ENCODE measurements around the gene ZNF521.
"Not testable (repeated sequence)": the region's sequence is repeated elsewhere in the genome, so short reads cannot be mapped to it uniquely, and the experiment has no call there.

Gene ZNF521

GRCh38 chr18:25279556-25279955 is 72.4 kb downstream of the ZNF521 start:
- Histone ChIP-seq H3K4me3 (ENCODE audit: low read length) (no peak overlapping the region), H3K27me3 (ENCODE audit: control insufficient read depth, insufficient read depth, low read length) (no peaks in the 10 kb centered on the region), H3K36me3 (ENCODE audit: control insufficient read depth, insufficient read depth, low read length) (no peaks in the 10 kb centered on the region), H3K4me1 (ENCODE audit: control insufficient read depth, insufficient read depth, low read length) (peaks cover 6% of the 10 kb centered on the region), H3K27ac (ENCODE audit: low read length) (no peak overlapping the region), H3K9me3 (ENCODE audit: control insufficient read depth, insufficient read depth, low read length) (no peaks in the 10 kb centered on the region)
- no CpG with 5 or more reads among the region's 3 CpGs for WGBS (ENCODE audit: insufficient coverage, insufficient read length)
- DNase-seq (ENCODE audit: low read depth, low spot score) = no peak

DNA sequence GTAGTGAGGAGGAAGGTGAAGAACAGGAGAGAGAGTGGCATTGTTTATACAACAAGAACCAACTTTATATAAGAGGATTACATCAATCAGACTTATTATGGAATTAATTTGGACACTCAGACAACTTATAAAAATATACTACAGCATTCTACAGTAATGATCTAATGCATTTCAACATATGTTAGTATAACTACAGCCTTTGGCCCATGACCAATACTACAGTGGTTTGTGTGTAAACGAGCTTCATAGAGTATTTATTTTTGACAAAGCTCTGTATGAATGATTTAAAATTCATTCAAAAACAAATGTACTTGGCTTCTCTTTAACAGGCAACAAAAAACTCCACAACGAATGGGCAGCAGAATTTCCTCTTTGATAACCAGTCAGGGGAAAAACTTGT is 72.8 kb downstream of the ZNF521 start:
- H3K9me3 ChIP-seq (ENCODE audit: control insufficient read depth, insufficient read depth, low read length) = no peaks in the 10 kb centered on the region
- peaks cover 5% of the 10 kb centered on the region for H3K4me1 ChIP-seq (ENCODE audit: control insufficient read depth, insufficient read depth, low read length)
- no peak overlapping the region for H3K27ac ChIP-seq (ENCODE audit: low read length)
- no CpG with 5 or more reads among the region's 2 CpGs for WGBS (ENCODE audit: insufficient coverage, insufficient read length)
- H3K4me3 ChIP-seq (ENCODE audit: low read length) = no peak overlapping the region
- DNase-seq (ENCODE audit: low read depth, low spot score) = no peak
- no peaks in the 10 kb centered on the region for H3K27me3 ChIP-seq (ENCODE audit: control insufficient read depth, insufficient read depth, low read length)
- no peaks in the 10 kb centered on the region for H3K36me3 ChIP-seq (ENCODE audit: control insufficient read depth, insufficient read depth, low read length)

- H3K27me3 ChIP-seq (ENCODE audit: control insufficient read depth, insufficient read depth, low read length) = no peaks in the 10 kb centered on the region
- H3K9me3 ChIP-seq (ENCODE audit: control insufficient read depth, insufficient read depth, low read length) = no peaks in the 10 kb centered on the region
- no peak for DNase-seq (ENCODE audit: low read depth, low spot score)
- H3K36me3 ChIP-seq (ENCODE audit: control insufficient read depth, insufficient read depth, low read length) = no peaks in the 10 kb centered on the region
- H3K4me1 ChIP-seq (ENCODE audit: control insufficient read depth, insufficient read depth, low read length) = peaks cover 3% of the 10 kb centered on the region
- no peak overlapping the region for H3K4me3 ChIP-seq (ENCODE audit: low read length)
- no CpG with 5 or more reads among the region's 4 CpGs for WGBS (ENCODE audit: insufficient coverage, insufficient read length)
- H3K27ac ChIP-seq (ENCODE audit: low read length) = no peak overlapping the region
These were observed 73.6 kb downstream of the ZNF521 start for GRCh38 chr18:25278394-25278793.

- Histone ChIP-seq H3K27ac (ENCODE audit: low read length) (no peak overlapping the region), H3K27me3 (ENCODE audit: control insufficient read depth, insufficient read depth, low read length) (no peaks in the 10 kb centered on the region), H3K4me1 (ENCODE audit: control insufficient read depth, insufficient read depth, low read length) (no peaks in the 10 kb centered on the region), H3K4me3 (ENCODE audit: low read length) (no peak overlapping the region), H3K9me3 (ENCODE audit: control insufficient read depth, insufficient read depth, low read length) (no peaks in the 10 kb centered on the region), H3K36me3 (ENCODE audit: control insufficient read depth, insufficient read depth, low read length) (no peaks in the 10 kb centered on the region)
- DNase-seq (ENCODE audit: low read depth, low spot score) = no peak
- no CpG with 5 or more reads among the region's 11 CpGs for WGBS (ENCODE audit: insufficient coverage, insufficient read length)
These were observed 76.5 kb downstream of the ZNF521 start for GRCh38 chr18:25275412-25276001.

DNA sequence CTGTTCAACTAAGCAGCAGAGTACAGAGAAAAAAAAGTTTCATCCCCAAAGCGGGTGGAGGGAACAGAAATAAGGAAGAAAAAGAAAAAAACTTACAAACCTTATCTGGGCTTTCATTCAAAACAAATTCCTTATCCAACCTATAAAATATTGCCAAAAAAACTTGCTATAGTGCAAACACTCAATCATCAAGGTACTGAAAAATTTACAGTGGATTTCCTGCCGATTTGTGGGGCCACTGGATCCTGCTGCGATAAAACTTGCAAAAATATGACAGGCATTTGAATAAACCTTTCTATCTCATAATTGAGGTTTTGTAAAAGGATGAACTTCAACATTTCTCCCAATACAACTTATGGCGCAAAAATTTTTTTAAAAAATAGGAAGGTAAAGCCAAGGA is 77.0 kb downstream of the ZNF521 start:
- no peaks in the 10 kb centered on the region for H3K4me1 ChIP-seq (ENCODE audit: control insufficient read depth, insufficient read depth, low read length)
- no peaks in the 10 kb centered on the region for H3K9me3 ChIP-seq (ENCODE audit: control insufficient read depth, insufficient read depth, low read length)
- H3K36me3 ChIP-seq (ENCODE audit: control insufficient read depth, insufficient read depth, low read length) = no peaks in the 10 kb centered on the region
- no CpG with 5 or more reads among the region's 4 CpGs for WGBS (ENCODE audit: insufficient coverage, insufficient read length)
- H3K27ac ChIP-seq (ENCODE audit: low read length) = no peak overlapping the region
- no peak for DNase-seq (ENCODE audit: low read depth, low spot score)
- no peaks in the 10 kb centered on the region for H3K27me3 ChIP-seq (ENCODE audit: control insufficient read depth, insufficient read depth, low read length)
- H3K4me3 ChIP-seq (ENCODE audit: low read length) = no peak overlapping the region

GRCh38 chr18:25266931-25267527 is 84.9 kb downstream of the ZNF521 start:
- H3K9me3 ChIP-seq (ENCODE audit: control insufficient read depth, insufficient read depth, low read length); DNase-seq (ENCODE audit: low read depth, low spot score); H3K4me3 ChIP-seq (ENCODE audit: low read length); H3K27me3 ChIP-seq (ENCODE audit: control insufficient read depth, insufficient read depth, low read length); H3K4me1 ChIP-seq (ENCODE audit: control insufficient read depth, insufficient read depth, low read length); H3K27ac ChIP-seq (ENCODE audit: low read length); H3K36me3 ChIP-seq (ENCODE audit: control insufficient read depth, insufficient read depth, low read length): not testable (repeated sequence)
- WGBS (ENCODE audit: insufficient coverage, insufficient read length) = no CpG with 5 or more reads among the region's 12 CpGs

- DNase-seq (ENCODE audit: low read depth, low spot score) = no peak
- WGBS (ENCODE audit: insufficient coverage, insufficient read length) = no CpG with 5 or more reads among the region's 2 CpGs
- H3K36me3 ChIP-seq (ENCODE audit: control insufficient read depth, insufficient read depth, low read length) = no peaks in the 10 kb centered on the region
- peaks cover 4% of the 10 kb centered on the region; the same call in 1 of the 2 replicates for H3K4me1 ChIP-seq (ENCODE audit: control insufficient read depth, insufficient read depth, low read length)
- no peaks in the 10 kb centered on the region for H3K9me3 ChIP-seq (ENCODE audit: control insufficient read depth, insufficient read depth, low read length)
- no peak overlapping the region for H3K27ac ChIP-seq (ENCODE audit: low read length)
- H3K27me3 ChIP-seq (ENCODE audit: control insufficient read depth, insufficient read depth, low read length) = no peaks in the 10 kb centered on the region
- H3K4me3 ChIP-seq (ENCODE audit: low read length) = no peak overlapping the region
These were observed 89.0 kb downstream of the ZNF521 start for GRCh38 chr18:25262920-25263319.

- WGBS (ENCODE audit: insufficient coverage, insufficient read length) = no CpG with 5 or more reads among the region's 5 CpGs
- no peaks in the 10 kb centered on the region for H3K36me3 ChIP-seq (ENCODE audit: control insufficient read depth, insufficient read depth, low read length)
These were observed 90.2 kb downstream of the ZNF521 start for GRCh38 chr18:25261768-25262167.

DNA sequence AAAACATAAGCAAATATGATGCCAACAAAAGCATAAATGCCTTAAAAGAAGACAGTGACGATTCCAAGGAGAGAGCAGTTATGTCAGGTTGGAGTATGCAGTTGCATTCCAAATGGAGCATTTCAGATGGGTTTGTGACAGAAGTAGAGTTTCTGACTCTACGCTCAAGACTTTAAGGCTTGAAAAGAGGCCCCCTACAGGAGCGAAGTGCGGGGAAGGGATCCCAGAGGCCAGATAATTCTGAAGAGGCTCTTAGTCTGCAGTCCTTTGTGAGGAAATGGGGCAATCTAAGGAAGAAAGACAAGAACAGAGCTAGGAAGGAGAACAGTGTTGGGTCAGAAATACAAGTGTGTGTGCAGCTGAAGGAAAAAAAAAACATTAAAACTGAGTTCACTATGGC is 95.5 kb downstream of the ZNF521 start:
- no peaks in the 10 kb centered on the region for H3K9me3 ChIP-seq (ENCODE audit: control insufficient read depth, insufficient read depth, low read length)
- WGBS (ENCODE audit: insufficient coverage, insufficient read length) = no CpG with 5 or more reads among the region's 4 CpGs
- no peaks in the 10 kb centered on the region for H3K36me3 ChIP-seq (ENCODE audit: control insufficient read depth, insufficient read depth, low read length)
- no peaks in the 10 kb centered on the region for H3K4me1 ChIP-seq (ENCODE audit: control insufficient read depth, insufficient read depth, low read length)
- no peak for DNase-seq (ENCODE audit: low read depth, low spot score)
- H3K27me3 ChIP-seq (ENCODE audit: control insufficient read depth, insufficient read depth, low read length) = no peaks in the 10 kb centered on the region
- no peak overlapping the region for H3K4me3 ChIP-seq (ENCODE audit: low read length)
- no peak overlapping the region for H3K27ac ChIP-seq (ENCODE audit: low read length)

More at GRCh38 chr18:25261768-25262167, 90.2 kb downstream of the ZNF521 start:
- Histone ChIP-seq H3K27ac (ENCODE audit: low read length) (no peak overlapping the region), H3K9me3 (ENCODE audit: control insufficient read depth, insufficient read depth, low read length) (no peaks in the 10 kb centered on the region), H3K4me1 (ENCODE audit: control insufficient read depth, insufficient read depth, low read length) (no peaks in the 10 kb centered on the region), H3K27me3 (ENCODE audit: control insufficient read depth, insufficient read depth, low read length) (no peaks in the 10 kb centered on the region), H3K4me3 (ENCODE audit: low read length) (no peak overlapping the region)
- DNase-seq (ENCODE audit: low read depth, low spot score) = no peak

DNA sequence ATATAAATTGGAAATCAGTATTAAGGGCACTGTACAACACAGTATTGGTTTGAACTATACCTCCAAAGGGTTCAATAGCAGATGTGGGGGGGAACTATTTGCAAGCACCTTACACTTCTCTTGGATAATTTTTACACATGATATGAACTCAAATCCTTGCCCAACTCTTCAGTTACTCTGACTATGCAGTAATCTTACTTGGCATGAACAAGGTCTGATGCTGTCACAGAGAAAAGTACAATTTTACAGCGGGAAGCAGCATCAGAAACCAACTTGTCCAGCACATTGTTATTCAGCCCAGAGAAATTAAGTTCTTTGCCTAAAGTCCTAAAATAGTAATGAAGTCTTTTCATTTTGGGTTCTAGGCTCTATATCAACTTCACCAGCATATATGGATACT is 98.2 kb downstream of the ZNF521 start:
- H3K27ac ChIP-seq (ENCODE audit: low read length) = no peak overlapping the region
- H3K4me1 ChIP-seq (ENCODE audit: control insufficient read depth, insufficient read depth, low read length) = no peaks in the 10 kb centered on the region
- no peaks in the 10 kb centered on the region for H3K36me3 ChIP-seq (ENCODE audit: control insufficient read depth, insufficient read depth, low read length)
- DNase-seq (ENCODE audit: low read depth, low spot score) = no peak
- no peak overlapping the region for H3K4me3 ChIP-seq (ENCODE audit: low read length)
- no peaks in the 10 kb centered on the region for H3K27me3 ChIP-seq (ENCODE audit: control insufficient read depth, insufficient read depth, low read length)
- H3K9me3 ChIP-seq (ENCODE audit: control insufficient read depth, insufficient read depth, low read length) = no peaks in the 10 kb centered on the region
- no CpG with 5 or more reads among the region's 1 CpG for whole genome bisulfite sequencing (ENCODE audit: insufficient coverage, insufficient read length)

GRCh38 chr18:25253136-25253535 is 98.8 kb downstream of the ZNF521 start:
- H3K4me1 ChIP-seq (ENCODE audit: control insufficient read depth, insufficient read depth, low read length) = no peaks in the 10 kb centered on the region
- no peaks in the 10 kb centered on the region for H3K36me3 ChIP-seq (ENCODE audit: control insufficient read depth, insufficient read depth, low read length)
- no peaks in the 10 kb centered on the region for H3K9me3 ChIP-seq (ENCODE audit: control insufficient read depth, insufficient read depth, low read length)
- H3K4me3 ChIP-seq (ENCODE audit: low read length) = no peak overlapping the region
- DNase-seq (ENCODE audit: low read depth, low spot score) = no peak
- H3K27me3 ChIP-seq (ENCODE audit: control insufficient read depth, insufficient read depth, low read length) = no peaks in the 10 kb centered on the region
- no peak overlapping the region for H3K27ac ChIP-seq (ENCODE audit: low read length)
- no CpG with 5 or more reads among the region's 1 CpG for WGBS (ENCODE audit: insufficient coverage, insufficient read length)

All from iPS DF 6.9 (cell line).